ENCODE data around the gene MYZAP.
A peak's percentile ranks its signal among the peaks of the same experiment; 100 is the strongest.
"Not testable (repeated sequence)": the region's sequence is repeated elsewhere in the genome, so short reads cannot be mapped to it uniquely, and the experiment has no call there.

Gene MYZAP

DNA sequence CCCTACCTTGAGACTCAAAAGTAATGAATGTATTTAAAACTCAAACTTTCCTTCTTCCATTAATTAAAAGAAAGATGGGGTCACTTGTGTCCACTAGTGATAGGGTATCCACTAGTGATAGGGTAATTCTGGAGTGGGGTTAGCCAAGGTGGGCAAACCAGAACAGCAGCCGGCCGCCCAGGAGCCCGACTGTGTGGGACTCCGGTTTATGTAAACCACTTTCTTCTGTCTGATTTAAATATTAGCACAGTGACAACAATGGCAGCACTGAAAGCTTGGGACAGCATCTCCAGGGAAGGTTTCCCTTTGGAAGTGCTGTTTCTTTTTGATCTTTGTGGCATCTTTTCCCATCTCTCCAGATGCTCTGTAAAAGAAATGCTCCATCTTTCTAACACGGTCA, 722 bp downstream of the MYZAP start:
- DNase-seq (ENCODE audit: insufficient read length, low spot score), result no peak
- no peak for FAIRE-seq

DNA sequence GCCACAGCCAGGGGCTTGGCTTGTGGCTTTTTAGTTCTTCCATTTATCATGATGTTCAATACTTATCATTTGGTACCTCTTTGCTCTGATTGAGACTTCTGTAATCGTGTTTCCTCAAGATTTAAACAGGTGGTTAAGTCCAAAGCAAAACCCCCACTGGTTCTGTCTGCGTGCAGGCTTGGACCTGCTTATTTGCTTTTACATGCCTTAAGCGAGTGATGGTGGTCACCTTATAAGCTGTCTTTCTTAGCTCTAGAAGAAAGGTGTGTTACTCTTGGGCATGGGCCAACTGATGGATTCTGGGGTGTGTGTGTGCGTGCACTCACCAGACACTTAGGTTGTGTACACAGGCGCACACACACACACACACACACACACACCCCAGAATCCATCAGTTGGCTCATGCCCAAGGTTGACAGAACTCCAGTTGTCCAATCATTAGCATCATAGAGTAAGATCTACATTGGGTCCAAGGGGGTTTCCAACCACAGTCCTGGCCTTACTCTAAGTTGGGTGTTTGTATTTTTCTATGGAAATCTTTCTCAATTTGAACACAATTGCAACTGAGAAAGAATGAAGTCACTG, 1.2 kb downstream of the MYZAP start:
- FAIRE-seq (no peak), DNase-seq (ENCODE audit: insufficient read length, low spot score) (no peak)

DNA sequence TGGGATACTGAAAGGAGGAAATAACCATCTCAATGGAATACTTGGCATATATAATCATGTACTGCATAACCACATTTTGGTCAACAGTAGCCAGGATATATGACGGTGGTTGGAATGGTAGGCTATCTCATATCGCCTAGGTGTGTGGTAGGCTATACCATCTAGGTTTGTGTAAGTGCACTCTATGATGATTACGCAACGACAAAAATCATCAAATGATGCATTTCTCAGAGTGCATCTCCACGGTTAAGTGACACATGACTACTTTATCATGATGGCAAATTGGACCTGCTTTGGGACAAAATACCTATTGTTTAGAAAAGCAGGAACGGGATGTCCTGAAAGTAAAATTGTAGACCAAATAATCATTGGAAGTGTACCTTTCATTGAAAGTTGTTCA, 2.8 kb downstream of the MYZAP start:
- DNase-seq (ENCODE audit: insufficient read length, low spot score), result no peak
- no peak for FAIRE-seq

DNA sequence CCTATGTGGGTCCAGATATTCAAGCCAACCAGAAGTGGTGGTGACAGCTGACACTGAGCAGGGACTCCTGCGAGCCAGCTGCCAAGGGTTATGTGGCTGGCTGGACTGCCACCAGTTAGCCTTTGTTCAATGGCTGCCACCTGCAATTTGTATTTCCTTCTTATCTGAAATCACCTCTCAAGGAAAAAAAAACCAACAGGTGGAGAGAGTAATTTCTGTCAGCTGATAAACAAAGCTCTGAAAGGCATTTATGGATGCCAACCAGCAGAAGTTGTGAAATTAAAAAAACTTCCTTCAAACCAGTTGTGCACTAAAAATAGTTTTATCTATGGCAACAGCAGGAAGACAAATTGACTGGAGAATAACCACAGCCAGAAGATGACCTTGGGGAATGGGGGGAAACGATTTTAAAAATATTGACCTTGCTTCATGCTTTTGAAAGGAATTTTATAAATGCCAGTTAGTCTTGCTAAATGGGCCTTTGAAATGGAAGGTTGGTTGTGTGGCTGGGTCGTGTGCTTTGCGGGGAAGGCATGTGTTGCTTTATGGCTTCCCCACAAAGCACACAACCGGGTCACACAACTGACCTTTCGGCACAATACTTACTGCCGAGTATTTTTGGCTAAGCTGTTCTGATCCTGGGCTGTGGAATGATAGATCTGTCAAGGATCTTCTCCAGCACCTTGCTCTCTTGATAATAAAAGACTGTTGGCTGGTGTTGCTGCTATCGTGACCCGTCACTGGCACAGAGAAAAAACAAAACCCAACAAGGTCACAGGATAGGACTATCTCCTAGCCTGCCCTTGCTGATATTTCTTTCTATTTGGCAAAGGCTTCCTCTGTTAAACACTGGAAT, 3.5 kb downstream of the MYZAP start:
- DNase-seq (ENCODE audit: insufficient read length, low spot score) (no peak), FAIRE-seq (no peak)

DNA sequence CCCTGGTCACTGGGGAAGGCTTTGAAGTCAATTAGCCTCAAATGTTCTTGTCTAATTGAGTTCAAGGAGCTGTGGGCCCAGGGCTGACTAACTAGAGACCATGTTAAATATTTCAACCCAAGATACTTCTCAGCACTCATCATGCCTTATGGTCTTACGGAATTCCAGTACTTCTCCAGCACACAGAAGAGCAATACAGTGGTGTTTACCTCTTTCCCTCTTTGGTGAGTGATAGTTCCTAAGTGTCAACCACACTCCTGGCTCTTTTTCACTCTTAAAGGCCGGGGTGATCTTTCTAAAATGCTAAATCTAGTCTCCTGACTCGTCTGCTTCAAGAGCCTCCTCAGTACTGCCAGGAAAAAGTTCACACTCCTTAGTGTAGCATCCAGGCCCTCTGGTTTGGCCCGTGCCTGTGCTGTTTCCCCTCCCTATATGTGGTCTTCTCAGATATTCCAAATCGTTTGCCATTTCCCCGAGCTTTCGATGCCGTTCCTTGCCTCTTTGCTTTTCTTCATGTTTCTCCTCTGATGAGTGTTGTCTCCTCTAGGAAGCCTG, 4.7 kb downstream of the MYZAP start:
- DNase-seq (ENCODE audit: insufficient read length, low spot score), result no peak
- FAIRE-seq, result no peak

DNA sequence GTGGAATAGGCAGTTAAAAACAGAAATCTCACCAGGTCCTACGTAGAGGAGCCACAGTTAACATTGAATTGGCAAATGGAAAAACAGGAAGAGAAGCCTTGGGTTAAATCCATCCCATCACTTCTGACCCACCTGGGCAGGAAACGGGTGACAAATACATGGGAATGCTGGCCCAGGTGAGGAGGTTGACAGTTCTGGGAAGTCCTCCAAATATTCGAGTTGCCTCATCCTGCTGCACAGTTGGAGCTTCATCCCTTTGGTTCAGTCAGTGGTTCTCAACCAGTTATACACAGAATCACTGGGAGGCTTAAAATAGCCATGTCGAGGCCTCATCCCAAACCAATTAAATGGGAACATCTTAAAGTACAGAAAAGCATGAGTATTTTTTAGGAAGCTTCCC, 5.3 kb downstream of the MYZAP start:
- DNase-seq (ENCODE audit: insufficient read length, low spot score) (no peak), FAIRE-seq (no peak)

DNA sequence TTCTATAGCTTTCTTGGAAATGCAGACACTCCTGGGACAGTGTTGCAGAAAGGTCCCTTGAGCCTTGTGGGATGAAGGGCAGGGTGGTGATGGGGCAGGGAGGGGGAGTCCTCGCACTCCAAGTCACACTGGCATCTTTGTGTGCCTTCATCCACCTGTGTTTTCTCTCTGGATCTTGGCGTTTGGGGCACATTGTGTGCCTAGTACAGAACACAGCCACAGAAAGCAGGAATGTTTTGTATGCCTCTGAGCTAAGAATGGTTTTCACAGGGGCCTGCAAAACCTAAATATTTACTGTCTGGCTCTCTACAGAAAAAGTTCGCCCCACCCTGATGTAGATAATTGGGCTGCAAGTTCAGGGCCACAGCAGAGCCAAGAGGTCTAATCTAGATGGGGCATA, 5.7 kb downstream of the MYZAP start:
- FAIRE-seq, result no peak

DNA sequence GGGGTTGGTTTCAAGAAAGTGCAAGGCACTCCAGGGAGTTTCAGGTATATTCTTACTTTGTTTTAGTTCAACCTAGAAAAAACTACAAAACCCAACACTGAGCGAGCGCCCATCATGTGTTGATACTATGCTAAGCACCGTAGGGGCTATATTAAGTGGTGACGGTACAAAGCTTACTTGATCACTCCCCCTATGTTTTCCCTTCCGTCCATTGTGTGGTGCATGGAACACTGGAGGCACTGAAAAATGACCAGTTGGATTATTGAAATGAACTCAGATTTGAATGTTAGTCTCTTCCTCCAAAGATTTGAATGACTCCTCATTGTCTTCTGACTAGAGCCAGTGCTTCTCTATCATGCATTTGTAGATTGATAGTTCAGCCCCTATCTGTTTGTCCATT, 6.6 kb downstream of the MYZAP start:
- DNase-seq (ENCODE audit: insufficient read length, low spot score), result no peak
- no peak for FAIRE-seq

More for the DNA sequence above, 5.7 kb downstream of the MYZAP start:
- no peak for DNase-seq (ENCODE audit: insufficient read length, low spot score)

DNA sequence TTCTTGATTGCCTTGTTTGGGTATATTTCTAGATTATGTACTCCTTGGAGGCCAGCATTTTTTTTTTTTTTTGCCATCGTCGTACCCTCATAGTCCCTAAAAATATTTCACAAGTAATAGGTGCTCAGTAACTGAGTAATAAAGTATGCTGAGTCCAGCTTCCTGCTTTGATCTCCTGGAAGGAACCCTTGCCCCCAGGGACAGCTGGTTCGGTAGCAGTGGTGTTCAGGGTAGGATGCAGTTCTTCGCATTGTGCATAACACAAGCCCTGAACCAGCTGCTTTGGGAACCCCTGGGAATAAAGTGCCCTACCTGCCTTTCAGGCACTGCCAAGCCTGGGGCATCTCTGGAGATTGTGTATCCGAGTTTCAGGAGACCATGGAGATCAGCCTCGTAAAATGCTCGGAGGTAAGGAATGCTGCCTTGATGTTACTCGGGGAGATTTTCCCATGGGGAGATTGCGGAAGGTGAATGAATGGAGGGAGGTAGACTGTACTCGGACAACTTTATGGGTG, 7.6 kb downstream of the MYZAP start:
- FAIRE-seq (no peak), DNase-seq (ENCODE audit: insufficient read length, low spot score) (no peak)

DNA sequence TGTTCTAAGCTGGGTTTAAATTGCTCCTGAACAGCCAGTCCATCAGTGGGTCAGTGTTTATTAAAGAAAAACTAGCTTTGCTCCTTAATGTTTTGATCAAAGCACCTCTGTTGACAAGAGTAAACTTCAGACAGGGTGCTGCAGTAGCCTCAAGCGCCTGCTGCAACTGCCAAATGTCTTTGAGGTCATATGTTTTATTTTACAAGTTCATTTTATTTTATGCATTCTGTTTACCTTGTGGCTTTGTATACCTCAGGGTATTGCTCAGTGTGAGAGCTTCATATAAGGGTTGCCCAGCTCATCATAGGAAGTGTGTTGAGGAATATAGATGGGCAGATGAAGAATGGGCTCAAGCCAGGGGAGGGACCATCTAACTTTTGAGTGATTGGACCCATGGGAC, 8.5 kb downstream of the MYZAP start:
- DNase-seq (ENCODE audit: insufficient read length, low spot score) (no peak), FAIRE-seq (no peak)

DNA sequence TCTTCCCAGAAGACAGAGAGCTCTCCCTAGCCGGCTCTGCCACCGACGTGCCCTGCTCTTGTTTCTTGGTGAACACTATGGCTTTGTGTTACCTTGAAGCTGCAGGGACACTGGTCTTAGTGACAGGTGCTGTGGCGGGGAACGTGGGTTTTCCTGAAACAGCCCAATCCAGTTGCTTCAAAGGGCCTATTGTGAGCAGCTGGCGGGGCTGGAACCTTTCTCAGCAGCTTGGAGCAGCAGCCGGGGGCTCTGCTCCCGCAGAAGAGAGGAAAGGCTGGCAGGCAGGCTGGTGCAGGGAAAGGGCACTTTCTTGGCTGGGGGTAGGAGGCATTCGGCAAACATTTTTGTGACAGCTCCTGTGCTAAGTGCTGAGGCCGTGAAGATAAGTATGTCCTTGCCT, 12.8 kb downstream of the MYZAP start:
- no peak for FAIRE-seq
- no peak for DNase-seq (ENCODE audit: insufficient read length, low spot score)

DNA sequence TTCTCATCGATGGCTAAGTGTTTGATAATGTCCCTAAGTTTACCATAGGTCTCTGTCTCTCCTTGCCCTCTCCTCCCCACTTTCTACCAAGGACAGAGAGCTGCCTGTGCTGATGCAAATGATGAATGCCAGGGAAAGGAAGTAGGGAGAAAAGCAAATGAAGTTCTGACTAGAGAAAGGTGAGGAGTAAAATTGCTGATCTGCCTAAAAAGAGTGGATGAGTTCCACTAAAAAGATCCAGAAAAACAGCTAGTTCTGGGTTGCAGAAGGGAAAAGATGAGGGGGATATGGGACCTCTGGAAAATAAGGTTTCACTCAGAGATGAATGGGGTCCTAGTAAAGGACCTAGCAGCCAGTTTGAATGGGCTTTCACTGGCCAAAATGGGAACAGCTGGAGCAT, 13.8 kb downstream of the MYZAP start:
- DNase-seq (ENCODE audit: insufficient read length, low spot score) (no peak), FAIRE-seq (no peak)

DNA sequence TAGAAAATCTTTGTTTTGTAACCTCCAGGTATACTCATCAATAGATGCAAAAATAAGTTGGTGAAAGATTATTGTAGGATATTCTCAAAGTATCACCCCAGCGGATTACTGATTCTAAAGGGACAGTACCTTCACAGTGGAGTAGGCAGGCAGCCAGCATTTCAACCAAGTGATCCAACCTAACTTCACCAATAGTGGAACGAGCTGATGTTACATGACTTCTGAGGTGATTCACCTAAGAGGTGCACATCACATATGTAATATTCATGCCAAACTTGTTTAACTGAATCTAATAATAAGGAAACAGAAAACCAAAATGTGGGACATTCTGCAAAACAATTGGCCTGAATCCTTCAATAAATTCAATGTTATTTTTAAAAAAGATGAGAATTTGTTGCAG, 14.3 kb downstream of the MYZAP start:
- DNase-seq (ENCODE audit: insufficient read length, low spot score) (no peak), FAIRE-seq (no peak)

DNA sequence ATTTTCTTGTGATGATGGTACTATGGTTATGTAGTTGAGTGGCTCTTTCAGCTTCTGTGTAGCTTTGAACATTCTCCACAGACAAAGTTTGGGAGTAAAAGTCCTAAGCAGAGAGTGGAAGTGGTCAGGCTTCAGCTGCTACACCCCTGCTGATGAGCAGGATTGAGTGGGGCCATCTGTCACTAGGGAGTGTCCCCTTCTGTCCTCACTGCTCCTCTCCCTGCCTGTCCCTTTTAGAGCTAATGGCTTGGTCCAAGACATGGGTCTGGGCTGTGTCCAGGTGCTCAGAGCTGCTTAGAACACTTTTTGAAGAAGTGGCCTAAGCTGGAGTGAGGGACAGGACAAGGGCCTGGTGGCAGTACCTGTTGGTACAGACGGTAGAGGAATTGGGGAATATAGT, 15.1 kb downstream of the MYZAP start:
- FAIRE-seq (no peak), DNase-seq (ENCODE audit: insufficient read length, low spot score) (no peak)

DNA sequence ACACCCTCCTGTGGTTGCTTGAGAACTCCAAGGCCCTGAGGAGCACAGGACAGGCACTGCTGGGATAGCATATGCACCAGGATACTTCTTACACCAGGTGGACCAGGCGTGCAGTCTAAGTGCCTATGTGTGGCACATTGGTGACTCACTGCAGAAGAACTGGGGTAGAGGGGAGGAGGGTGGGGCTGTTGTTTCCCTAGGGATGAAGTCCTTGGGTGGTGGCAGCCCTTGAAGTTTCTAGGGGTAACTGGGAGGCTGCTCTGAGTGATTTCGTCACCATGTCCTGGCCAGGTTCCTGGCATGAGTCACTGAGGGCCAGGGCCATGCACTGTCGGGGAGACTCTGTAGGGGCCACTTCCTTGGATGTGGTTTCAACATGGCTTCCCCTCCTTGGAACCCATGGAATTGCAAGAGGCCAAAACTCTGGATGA, 15.9 kb downstream of the MYZAP start:
- DNase-seq (ENCODE audit: insufficient read length, low spot score), result peak; percentile 37
- no peak for FAIRE-seq

DNA sequence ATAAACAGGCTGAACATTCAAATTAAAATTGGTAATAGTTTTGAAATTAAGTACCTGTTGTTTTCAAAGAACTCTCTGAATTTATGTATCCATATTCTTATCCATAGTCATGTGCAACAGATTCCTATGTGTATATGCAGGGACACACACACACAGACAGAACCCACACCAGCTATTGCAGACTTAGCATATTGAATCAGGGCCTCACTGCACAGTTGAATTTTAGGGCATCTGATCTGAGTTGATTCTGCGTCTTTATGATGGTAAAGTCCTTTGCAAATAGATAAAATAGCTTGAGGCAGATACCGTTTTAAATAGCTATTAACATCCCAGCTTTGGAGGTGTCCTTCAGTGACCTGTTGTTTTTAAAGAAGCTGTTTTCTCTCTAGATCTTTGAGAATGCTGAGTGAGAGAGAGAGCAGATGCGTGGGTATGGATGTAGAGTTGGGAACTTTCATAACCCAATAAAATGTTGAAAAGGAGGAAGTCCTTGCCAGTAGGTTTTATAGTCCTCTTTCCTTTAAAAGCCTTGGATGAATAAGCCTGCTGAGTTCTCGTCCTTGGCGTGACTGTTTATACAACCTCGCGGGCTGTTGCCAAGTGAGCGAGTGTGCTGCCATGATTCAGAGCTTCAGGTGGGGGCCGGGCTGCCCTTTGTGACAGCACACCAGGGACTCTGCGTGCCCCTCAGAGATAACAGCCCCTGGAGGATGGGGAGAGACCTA, 18.3 kb downstream of the MYZAP start:
- FAIRE-seq (no peak), DNase-seq (ENCODE audit: insufficient read length, low spot score) (peak; percentile 46)

DNA sequence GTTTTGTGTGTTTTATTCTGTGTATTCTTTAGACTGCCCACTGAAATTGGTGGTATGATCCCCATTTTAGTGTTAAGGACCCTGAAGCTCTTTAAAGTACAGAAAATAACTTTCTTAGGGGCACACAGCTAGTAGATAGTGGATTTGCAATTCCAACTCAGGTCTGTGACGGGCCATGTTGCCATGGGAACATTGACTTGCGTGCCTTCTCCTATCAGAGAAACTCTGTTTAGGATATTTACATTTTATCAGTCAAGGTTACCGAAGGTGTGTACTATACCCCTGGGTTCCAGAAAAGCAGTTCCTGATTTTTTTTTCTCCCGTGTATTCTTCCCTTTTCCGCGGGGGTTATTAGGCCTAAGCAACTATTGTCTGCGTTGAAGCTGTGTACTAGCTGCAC, 19.4 kb downstream of the MYZAP start:
- DNase-seq (ENCODE audit: insufficient read length, low spot score), result no peak
- no peak for FAIRE-seq

DNA sequence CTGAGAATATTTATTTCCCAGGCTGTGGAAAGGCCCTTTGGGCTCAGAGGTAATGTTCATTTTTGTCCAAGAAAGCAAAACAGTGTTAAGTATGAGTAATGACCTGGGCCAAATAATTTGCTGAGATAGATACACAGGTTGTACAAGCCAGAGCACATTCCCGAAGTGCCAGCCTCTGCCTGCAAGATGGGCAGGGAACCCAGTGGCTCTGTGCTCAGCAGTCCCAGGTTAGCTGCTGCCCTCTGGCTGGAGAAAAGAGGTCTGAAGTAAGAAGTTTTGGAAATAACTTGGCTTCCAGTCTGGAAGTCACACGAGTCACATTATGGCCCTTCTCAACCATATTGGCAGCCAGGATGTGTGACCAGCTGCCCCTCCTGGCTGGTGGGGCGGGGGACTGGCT, 20.2 kb downstream of the MYZAP start:
- DNase-seq (ENCODE audit: insufficient read length, low spot score) (peak; percentile 24), FAIRE-seq (no peak)

DNA sequence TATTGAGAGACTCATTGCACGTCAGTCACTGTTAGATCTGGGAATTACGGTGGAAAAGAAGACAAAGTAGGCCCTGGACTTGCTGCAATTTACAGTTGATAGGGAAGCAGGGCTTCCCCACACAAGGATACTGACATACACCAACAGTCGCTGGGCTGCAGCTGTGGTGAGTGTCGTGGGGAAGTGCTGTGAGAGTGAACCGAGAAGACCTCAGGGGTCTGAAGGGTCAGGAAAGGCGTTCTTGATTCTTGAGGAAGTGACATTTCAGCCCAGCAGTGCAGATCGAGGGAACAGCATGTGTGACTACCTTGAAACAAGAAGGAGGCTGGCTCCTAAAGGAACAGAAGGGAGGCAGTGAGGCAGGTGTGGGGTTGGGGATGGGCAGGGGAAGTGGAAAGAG, 22.5 kb downstream of the MYZAP start:
- DNase-seq (ENCODE audit: insufficient read length, low spot score) (no peak), FAIRE-seq (no peak)

DNA sequence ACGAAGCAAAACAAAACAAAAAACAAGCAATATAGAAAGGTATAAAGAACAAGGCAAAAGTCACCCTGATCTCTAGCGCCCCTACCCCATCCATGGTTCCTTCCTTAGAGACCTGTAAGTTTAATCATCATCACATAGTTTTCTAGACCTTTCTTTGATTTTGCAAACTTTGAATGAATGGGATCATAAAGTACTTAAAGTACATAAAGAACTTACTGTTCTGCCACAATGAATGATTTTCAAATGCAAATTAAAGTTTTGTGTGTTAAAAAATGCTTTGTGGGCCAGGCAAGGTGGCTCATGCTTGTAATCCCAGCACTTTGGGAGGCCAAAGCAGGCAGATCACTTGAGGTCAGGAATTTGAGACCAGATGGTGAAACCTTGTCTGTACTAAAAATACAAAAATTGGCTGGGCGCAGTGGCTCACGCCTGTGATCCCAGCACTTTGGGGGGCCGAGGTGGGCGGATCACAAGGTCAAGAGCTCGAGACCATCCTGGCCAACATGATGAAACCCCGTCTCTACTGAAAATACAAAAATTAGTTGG, 24.3 kb downstream of the MYZAP start:
- FAIRE-seq, result not testable (repeated sequence)

DNA sequence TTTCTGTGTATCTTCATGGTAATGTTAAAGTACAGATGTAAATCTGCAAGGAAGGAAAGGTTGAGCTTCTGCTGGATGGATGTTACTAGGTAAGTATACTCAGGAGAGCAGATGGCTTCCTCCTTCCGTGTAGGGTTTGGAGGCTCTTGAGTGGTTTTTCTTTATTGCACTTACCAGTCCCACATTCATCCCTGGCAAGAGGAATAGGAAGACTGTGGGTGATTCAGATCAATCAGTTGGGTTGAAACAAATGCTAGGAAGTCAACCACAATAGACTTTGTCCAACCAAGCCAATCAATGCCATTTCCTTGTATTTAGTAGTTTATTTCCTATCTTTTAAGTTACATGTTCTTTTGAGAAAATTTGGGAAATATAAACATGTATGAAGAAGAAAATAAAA, 26.6 kb downstream of the MYZAP start:
- no peak for DNase-seq (ENCODE audit: insufficient read length, low spot score)
- FAIRE-seq, result no peak

More for the DNA sequence above, 24.3 kb downstream of the MYZAP start:
- DNase-seq (ENCODE audit: insufficient read length, low spot score), result not testable (repeated sequence)
